ENCODE data around the gene ADH1C.
"Not testable (repeated sequence)": the region's sequence is repeated elsewhere in the genome, so short reads cannot be mapped to it uniquely, and the experiment has no call there.

Gene ADH1C

DNA sequence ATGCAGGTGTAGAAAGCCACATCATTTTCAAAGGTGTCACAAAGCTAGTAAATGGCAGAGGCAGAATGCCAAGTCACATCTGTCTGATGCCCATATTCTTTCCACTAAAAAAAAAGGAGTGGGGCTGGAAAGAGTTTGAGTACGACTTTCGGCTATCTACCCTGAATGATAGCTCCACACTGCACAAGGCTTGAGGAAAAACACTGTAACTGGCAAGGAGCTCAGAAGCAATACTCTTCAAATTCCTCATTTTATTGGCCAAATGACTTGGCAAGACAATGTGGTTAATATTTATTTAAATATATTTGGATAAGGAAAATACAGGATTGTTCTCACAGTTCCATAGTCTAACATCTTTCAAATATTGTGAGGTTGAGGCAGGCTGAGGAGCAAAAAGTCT, 5.4 kb upstream of the ADH1C start:
- TF ChIP-seq CTCF (conservative IDR thresholded peaks at IDR 0.05; ENCODE audit: low read depth, low read length): no peak
- DNase-seq (ENCODE audit: low read depth): no peak
- no peak overlapping the region for H3K4me3 ChIP-seq (ENCODE audit: low read length)

DNA sequence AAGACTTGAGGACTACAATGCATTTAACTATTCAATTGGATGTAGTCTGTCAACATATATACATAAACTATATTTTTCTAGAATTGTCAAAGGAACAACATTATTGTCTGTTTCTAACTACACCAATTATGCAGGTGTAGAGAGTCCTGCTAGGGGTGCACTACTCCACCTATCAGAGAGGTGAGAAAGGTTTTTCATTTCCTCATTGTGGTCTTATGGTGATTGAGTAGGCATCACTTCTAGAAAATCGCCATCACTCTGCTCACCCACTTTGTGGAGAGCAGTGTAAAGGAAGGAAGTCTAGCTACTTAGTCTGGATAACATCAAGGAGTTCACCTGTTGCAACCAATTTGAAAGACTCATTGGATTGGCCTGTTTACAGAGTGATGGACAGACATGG, 4.4 kb upstream of the ADH1C start:
- no peak for DNase-seq (ENCODE audit: low read depth)
- no peak for TF ChIP-seq CTCF (conservative IDR thresholded peaks at IDR 0.05; ENCODE audit: low read depth, low read length)
- no peak overlapping the region for H3K4me3 ChIP-seq (ENCODE audit: low read length)

DNA sequence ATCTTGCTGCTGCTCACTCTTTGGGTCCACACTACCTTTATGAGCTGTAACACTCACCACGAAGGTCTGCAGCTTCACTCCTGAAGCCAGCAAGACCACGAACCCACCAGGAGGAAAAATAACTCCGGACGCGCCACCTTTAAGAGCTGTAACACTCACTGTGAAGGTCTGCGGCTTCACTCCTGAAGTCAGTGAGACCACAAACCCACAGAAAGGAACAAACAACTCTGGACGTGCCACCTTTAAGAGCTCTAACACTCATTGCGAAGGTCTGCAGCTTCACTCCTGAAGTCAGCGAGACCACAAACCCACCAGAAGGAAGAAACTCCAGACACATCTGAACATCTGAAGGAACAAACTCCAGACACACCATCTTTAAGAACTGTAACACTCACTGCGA, 3.6 kb upstream of the ADH1C start:
- H3K4me3 ChIP-seq (ENCODE audit: low read length); DNase-seq (ENCODE audit: low read depth): not testable (repeated sequence)

GRCh38 chr4:99351487-99351886, 1.1 kb downstream of the ADH1C start:
- no peak for TF ChIP-seq CTCF (conservative IDR thresholded peaks at IDR 0.05; ENCODE audit: low read depth, low read length)
- DNase-seq (ENCODE audit: low read depth): no peak
- H3K4me3 ChIP-seq (ENCODE audit: low read length): no peak overlapping the region

DNA sequence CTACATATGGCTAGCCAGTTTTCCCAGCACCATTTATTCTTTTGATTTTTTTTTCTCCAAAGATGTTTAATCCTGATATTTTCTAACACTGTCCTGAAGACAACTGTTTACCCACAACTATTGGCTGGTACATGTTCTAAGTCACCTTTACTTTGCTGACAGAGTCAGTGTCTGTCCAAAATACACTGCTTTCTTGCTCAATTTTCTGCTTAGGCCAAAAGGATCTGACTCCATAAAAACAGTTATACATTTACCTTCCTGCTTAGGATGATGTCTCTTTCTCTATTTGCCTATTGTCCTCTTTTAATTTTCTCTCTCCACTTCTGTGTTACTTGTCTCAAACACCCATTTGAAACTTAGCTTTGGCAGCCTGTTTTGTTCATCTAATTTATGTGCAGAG, 3.2 kb downstream of the ADH1C start:
- no peak for DNase-seq (ENCODE audit: low read depth)
- H3K4me3 ChIP-seq (ENCODE audit: low read length): no peak overlapping the region
- no peak for TF ChIP-seq CTCF (conservative IDR thresholded peaks at IDR 0.05; ENCODE audit: low read depth, low read length)

DNA sequence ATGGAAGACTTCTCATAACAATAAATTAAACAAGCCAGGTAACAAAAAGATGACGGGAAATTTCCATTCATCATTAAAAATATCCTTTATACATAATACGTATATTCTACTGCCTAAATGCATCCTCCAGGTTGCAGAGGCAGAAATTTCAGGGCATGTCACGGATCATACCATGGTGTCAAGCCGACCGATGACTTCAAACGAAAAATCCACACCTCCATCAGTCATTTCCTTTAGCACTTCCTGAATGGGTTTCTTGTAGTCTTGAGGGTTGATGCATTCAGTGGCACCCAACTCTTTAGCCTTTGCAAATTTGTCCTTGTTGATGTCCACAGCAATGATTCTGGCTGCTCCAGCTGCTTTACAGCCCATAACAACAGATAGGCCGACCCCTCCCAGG, 9.9 kb downstream of the ADH1C start:
- not testable (repeated sequence) for DNase-seq (ENCODE audit: low read depth); H3K4me3 ChIP-seq (ENCODE audit: low read length)

- H3K4me3 ChIP-seq (ENCODE audit: low read length): no peak overlapping the region
- DNase-seq (ENCODE audit: low read depth): no peak
- TF ChIP-seq CTCF (conservative IDR thresholded peaks at IDR 0.05; ENCODE audit: low read depth, low read length): no peak
These were observed 11.1 kb downstream of the ADH1C start for GRCh38 chr4:99341426-99341825.

GRCh38 chr4:99339172-99339571, 13.4 kb downstream of the ADH1C start:
- DNase-seq (ENCODE audit: low read depth): no peak
- TF ChIP-seq CTCF (conservative IDR thresholded peaks at IDR 0.05; ENCODE audit: low read depth, low read length): no peak

More at GRCh38 chr4:99339172-99339571, 13.4 kb downstream of the ADH1C start:
- no peak overlapping the region for H3K4me3 ChIP-seq (ENCODE audit: low read length)
